ENCODE results near the gene RPL13. TPM values are rescaled to one million over a fixed set of nuclear protein-coding genes. Genes with fewer than 3 reads are reported as not detected.

The RPL13 gene
- total and polyA plus RNA-seq, 2 of the 8 experiments (the other 6 are each of a cell fraction or from before 2014, with no cell fraction given), result 2,162 to 7,384 TPM

DNA sequence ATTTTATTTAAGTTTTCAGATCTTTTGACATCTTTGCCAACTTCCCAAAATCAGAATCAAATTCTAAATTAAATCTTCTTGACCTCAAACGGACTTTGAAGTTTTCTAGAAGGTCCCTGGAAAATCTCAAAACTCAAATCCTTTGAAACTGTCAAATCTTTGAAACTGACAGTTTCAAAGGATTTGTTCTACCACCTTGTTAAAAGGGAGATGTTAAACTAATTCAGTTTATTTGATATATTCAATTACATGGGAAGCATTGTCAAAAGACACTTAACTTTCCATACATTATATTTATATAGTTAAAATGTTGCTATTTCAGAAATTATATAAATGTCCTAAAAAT is 49.6 kb downstream of the RPL13 start:
- Histone ChIP-seq H3K56ac (replicated peaks; ENCODE audit: insufficient read length, low read depth, low read length) (no peak overlapping the region), H3K18ac (ENCODE audit: extremely low read depth, low read length) (no peak overlapping the region), H3K79me2 (ENCODE audit: control insufficient read depth in 1 of 2, insufficient read depth in 2 of 2, low read length in 2 of 2) (no peaks in the 10 kb centered on the region), H3K9ac (replicated peaks in 1 of 4; ENCODE audit: extremely low read depth in 1 of 4, low read depth in 3 of 4, low read length in 3 of 4) (no peak overlapping the region), H2BK15ac (ENCODE audit: low read length) (no peak overlapping the region), H4K8ac (ENCODE audit: extremely low read depth, insufficient read depth, low read length) (no peak overlapping the region), H3K9me3 (ENCODE audit: insufficient read depth in 2 of 2, low read depth in 1 of 2, low read length in 1 of 2) (no peaks in the 10 kb centered on the region), H3K14ac (ENCODE audit: insufficient read length) (no peak overlapping the region), H3K27ac (ENCODE audit: low read depth, low read length) (no peak overlapping the region), H3K23ac (ENCODE audit: insufficient read length) (no peak overlapping the region), H3K4me1 (replicated peaks in 1 of 4; ENCODE audit: control insufficient read depth in 3 of 4, insufficient read depth in 4 of 4, low read length in 3 of 4) (peaks cover 0 to 7% (median 2%) of the 10 kb centered on the region in 4 experiments; a peak in 3 of 7 replicates), H3K79me1 (ENCODE audit: low read depth, low read length) (no peaks in the 10 kb centered on the region; the same call in 1 of the 2 replicates), H2BK20ac (ENCODE audit: low read length) (no peak overlapping the region), H3K27me3 (replicated peaks in 1 of 4; ENCODE audit: control insufficient read depth in 3 of 4, extremely low read depth in 1 of 4, insufficient read depth in 3 of 4, low read length in 3 of 4) (no peaks in the 10 kb centered on the region; a peak in 1 of 7 replicates), H2BK5ac (ENCODE audit: low read depth, low read length) (no peak overlapping the region), H4K5ac (ENCODE audit: insufficient read length, low read depth, low read length) (no peak overlapping the region), H3K4me2 (ENCODE audit: insufficient read depth in 1 of 2, low read depth in 2 of 2, low read length in 2 of 2) (no peak overlapping the region), H2AK5ac (ENCODE audit: low read depth, low read length) (no peak overlapping the region), H2BK120ac (replicated peaks; ENCODE audit: low read depth, low read length) (no peak overlapping the region), H3K36me3 (ENCODE audit: control insufficient read depth in 2 of 4, insufficient read depth in 4 of 4, low read length in 3 of 4) (no peaks in the 10 kb centered on the region), H2AFZ (ENCODE audit: low read length) (no peak overlapping the region), H3K23me2 (ENCODE audit: low read depth, low read length) (no peaks in the 10 kb centered on the region), H4K91ac (replicated peaks; ENCODE audit: insufficient read length, low read length) (no peak overlapping the region), H2BK12ac (ENCODE audit: low read depth, low read length) (no peak overlapping the region), H3K4ac (replicated peaks; ENCODE audit: insufficient read length, low read depth, low read length) (no peak overlapping the region), H4K20me1 (replicated peaks in 1 of 2; ENCODE audit: control insufficient read depth in 1 of 2, insufficient read depth in 2 of 2, low read length in 2 of 2) (no peaks in the 10 kb centered on the region), H3K4me3 (ENCODE audit: extremely low read depth in 1 of 4, insufficient read depth in 2 of 4, low read depth in 3 of 4, low read length in 4 of 4) (no peak overlapping the region)
- DNase-seq (ENCODE audit: low read depth in 1 of 2, low spot score in 2 of 2), result no peak
- WGBS, 2 experiments (ENCODE audit: extremely low coverage in 1 of 2, insufficient coverage in 1 of 2, insufficient read length in 1 of 2, insufficient replicate concordance in 2 of 2, low coverage in 1 of 2, low lambda C conversion rate in 2 of 2, missing lambda C conversion rate in 1 of 2), result 87% methylated on average over 1 of the region's 1 CpG; no CpG with 5 or more reads in 1 of the 2 experiments
- no peak for FAIRE-seq
- ChIA-PET POLR2A (ENCODE audit: partially characterized antibody) (interaction anchor here (0.6 kb wide), 1 partner anchor 120 kb away, joined by 5 read pairs; no protein-coding TSS in a partner anchor), CTCF (ENCODE audit: partially characterized antibody) (no interaction called here)
- TF ChIP-seq CBX5 (IDR thresholded peaks at IDR 0.05; ENCODE audit: low read depth, low read length) (no peak), MAFK (IDR thresholded peaks at IDR 0.05; ENCODE audit: low read depth, low read length) (no peak), HDAC6 (IDR thresholded peaks at IDR 0.05; ENCODE audit: low read depth, low read length) (no peak), RFX5 (IDR thresholded peaks at IDR 0.05; ENCODE audit: borderline replicate concordance, low read depth, low read length) (no peak), ASH2L (IDR thresholded peaks at IDR 0.05; ENCODE audit: low read length) (no peak), SIRT6 (IDR thresholded peaks at IDR 0.05; ENCODE audit: low read length) (no peak), CREB1 (IDR thresholded peaks at IDR 0.05) (no peak), EGR1 (IDR thresholded peaks at IDR 0.05; ENCODE audit: borderline replicate concordance, low read depth, low read length) (no peak), TAF7 (optimal IDR thresholded peaks at IDR 0.05; ENCODE audit: borderline replicate concordance, low read depth, low read length) (no peak), GTF2F1 (IDR thresholded peaks at IDR 0.05; ENCODE audit: borderline replicate concordance, low read depth, low read length) (no peak), CBX8 (IDR thresholded peaks at IDR 0.05; ENCODE audit: borderline replicate concordance, low read depth, low read length) (no peak), RNF2 (IDR thresholded peaks at IDR 0.05; ENCODE audit: borderline replicate concordance, low read depth, low read length, missing control alignments, poor library complexity, severe bottlenecking) (no peak), SP1 (IDR thresholded peaks at IDR 0.05; ENCODE audit: low read depth, low read length) (no peak), RXRA (IDR thresholded peaks at IDR 0.05; ENCODE audit: insufficient read depth, low read depth, low read length) (no peak)
- TF ChIP-seq, protein P1, sequence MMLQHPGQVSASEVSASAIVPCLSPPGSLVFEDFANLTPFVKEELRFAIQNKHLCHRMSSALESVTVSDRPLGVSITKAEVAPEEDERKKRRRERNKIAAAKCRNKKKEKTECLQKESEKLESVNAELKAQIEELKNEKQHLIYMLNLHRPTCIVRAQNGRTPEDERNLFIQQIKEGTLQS (IDR thresholded peaks at IDR 0.05; ENCODE audit: insufficient read depth, low read depth, low read length), result no peak

Measured in H1 (cell line).